ENCODE data around the gene PODXL. TPM values are rescaled to one million over a fixed set of nuclear protein-coding genes. Genes with fewer than 3 reads are reported as not detected.

PODXL gene
- total and polyA plus RNA-seq, 4 donors = 1.2 to 3.6 (median 1.6) TPM

DNA sequence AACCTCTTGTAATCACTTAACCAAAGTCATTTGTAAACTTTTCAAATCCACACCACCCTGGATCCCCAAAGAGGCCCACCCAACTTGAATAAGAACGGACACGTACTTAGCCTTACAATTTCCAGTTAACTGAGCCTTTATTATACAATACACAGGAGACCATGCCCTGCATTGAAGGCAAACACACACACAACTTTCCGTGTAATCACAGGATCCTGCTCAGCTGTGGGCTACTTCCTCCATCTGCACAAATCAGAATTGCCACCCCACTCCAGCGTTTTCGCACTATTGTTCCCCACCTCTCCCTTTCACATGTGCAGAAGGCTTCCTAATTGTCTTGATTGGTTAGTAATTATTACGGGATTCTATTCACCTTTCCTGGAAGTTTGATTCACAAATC lies 12.1 kb upstream of the PODXL start:
- Histone ChIP-seq H3K9me3 (ENCODE audit: control insufficient read depth in 4 of 4, low read length in 3 of 4) (no peaks in the 10 kb centered on the region), H3K27me3 (ENCODE audit: control insufficient read depth in 4 of 4, insufficient read depth in 4 of 4, low read length in 3 of 4) (no peaks in the 10 kb centered on the region), H3K4me1 (ENCODE audit: control insufficient read depth in 4 of 4, insufficient read depth in 4 of 4, low read length in 3 of 4) (no peaks in the 10 kb centered on the region), H3K36me3 (ENCODE audit: control insufficient read depth in 4 of 4, insufficient read depth in 3 of 4, low read depth in 1 of 4, low read length in 3 of 4) (no peaks in the 10 kb centered on the region), H3K27ac (ENCODE audit: low read depth in 1 of 2, low read length in 2 of 2) (no peak overlapping the region), H3K9ac (ENCODE audit: low read depth in 1 of 2, low read length in 2 of 2) (no peak overlapping the region), H3K4me3 (ENCODE audit: low read depth in 1 of 3, low read length in 3 of 3) (no peak overlapping the region)
- WGBS = 88% methylated on average over 6 of the region's 6 CpGs
- TF ChIP-seq TAF1 (conservative IDR thresholded peaks at IDR 0.05) = no peak
- TF ChIP-seq ZBTB33 (IDR thresholded peaks at IDR 0.05) = no peak
- TF ChIP-seq JUND (IDR thresholded peaks at IDR 0.05) = no peak
- TF ChIP-seq RAD21 (IDR thresholded peaks at IDR 0.05) = no peak
- TF ChIP-seq, protein P1, sequence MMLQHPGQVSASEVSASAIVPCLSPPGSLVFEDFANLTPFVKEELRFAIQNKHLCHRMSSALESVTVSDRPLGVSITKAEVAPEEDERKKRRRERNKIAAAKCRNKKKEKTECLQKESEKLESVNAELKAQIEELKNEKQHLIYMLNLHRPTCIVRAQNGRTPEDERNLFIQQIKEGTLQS (IDR thresholded peaks at IDR 0.05) = no peak
- no peak for TF ChIP-seq HNF4A (conservative IDR thresholded peaks at IDR 0.05)
- TF ChIP-seq NR2F2 (IDR thresholded peaks at IDR 0.05) = no peak
- TF ChIP-seq FOXA2 (IDR thresholded peaks at IDR 0.05) = no peak
- TF ChIP-seq, protein P2, sequence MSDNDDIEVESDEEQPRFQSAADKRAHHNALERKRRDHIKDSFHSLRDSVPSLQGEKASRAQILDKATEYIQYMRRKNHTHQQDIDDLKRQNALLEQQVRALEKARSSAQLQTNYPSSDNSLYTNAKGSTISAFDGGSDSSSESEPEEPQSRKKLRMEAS (IDR thresholded peaks at IDR 0.05) = no peak
- no peak for TF ChIP-seq GABPA (IDR thresholded peaks at IDR 0.05 in 1 of 2, conservative IDR thresholded peaks at IDR 0.05 in 1 of 2)
- TF ChIP-seq, protein P3, sequence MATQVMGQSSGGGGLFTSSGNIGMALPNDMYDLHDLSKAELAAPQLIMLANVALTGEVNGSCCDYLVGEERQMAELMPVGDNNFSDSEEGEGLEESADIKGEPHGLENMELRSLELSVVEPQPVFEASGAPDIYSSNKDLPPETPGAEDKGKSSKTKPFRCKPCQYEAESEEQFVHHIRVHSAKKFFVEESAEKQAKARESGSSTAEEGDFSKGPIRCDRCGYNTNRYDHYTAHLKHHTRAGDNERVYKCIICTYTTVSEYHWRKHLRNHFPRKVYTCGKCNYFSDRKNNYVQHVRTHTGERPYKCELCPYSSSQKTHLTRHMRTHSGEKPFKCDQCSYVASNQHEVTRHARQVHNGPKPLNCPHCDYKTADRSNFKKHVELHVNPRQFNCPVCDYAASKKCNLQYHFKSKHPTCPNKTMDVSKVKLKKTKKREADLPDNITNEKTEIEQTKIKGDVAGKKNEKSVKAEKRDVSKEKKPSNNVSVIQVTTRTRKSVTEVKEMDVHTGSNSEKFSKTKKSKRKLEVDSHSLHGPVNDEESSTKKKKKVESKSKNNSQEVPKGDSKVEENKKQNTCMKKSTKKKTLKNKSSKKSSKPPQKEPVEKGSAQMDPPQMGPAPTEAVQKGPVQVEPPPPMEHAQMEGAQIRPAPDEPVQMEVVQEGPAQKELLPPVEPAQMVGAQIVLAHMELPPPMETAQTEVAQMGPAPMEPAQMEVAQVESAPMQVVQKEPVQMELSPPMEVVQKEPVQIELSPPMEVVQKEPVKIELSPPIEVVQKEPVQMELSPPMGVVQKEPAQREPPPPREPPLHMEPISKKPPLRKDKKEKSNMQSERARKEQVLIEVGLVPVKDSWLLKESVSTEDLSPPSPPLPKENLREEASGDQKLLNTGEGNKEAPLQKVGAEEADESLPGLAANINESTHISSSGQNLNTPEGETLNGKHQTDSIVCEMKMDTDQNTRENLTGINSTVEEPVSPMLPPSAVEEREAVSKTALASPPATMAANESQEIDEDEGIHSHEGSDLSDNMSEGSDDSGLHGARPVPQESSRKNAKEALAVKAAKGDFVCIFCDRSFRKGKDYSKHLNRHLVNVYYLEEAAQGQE (IDR thresholded peaks at IDR 0.05) = no peak
- DNase-seq (ENCODE audit: low spot score) = no peak

GRCh38 chr7:131564640-131565039 lies 8.2 kb upstream of the PODXL start:
- H3K9me3 ChIP-seq (ENCODE audit: control insufficient read depth in 4 of 4, low read length in 3 of 4) = no peaks in the 10 kb centered on the region
- H3K4me3 ChIP-seq (ENCODE audit: low read depth in 1 of 3, low read length in 3 of 3) = no peak overlapping the region
- no peak for DNase-seq (ENCODE audit: low spot score)
- H3K4me1 ChIP-seq (ENCODE audit: control insufficient read depth in 4 of 4, insufficient read depth in 4 of 4, low read length in 3 of 4) = no peaks in the 10 kb centered on the region
- no peak overlapping the region for H3K27ac ChIP-seq (ENCODE audit: low read depth in 1 of 2, low read length in 2 of 2)
- no peaks in the 10 kb centered on the region for H3K27me3 ChIP-seq (ENCODE audit: control insufficient read depth in 4 of 4, insufficient read depth in 4 of 4, low read length in 3 of 4)
- no peaks in the 10 kb centered on the region for H3K36me3 ChIP-seq (ENCODE audit: control insufficient read depth in 4 of 4, insufficient read depth in 3 of 4, low read depth in 1 of 4, low read length in 3 of 4)
- H3K9ac ChIP-seq (ENCODE audit: low read depth in 1 of 2, low read length in 2 of 2) = no peak overlapping the region
- 85% methylated on average over 5 of the region's 5 CpGs for WGBS
- TF ChIP-seq, protein P3 (IDR thresholded peaks at IDR 0.05) = no peak
- TF ChIP-seq RAD21 (IDR thresholded peaks at IDR 0.05) = no peak
- no peak for TF ChIP-seq HNF4G (IDR thresholded peaks at IDR 0.05)
- TF ChIP-seq FOXA2 (IDR thresholded peaks at IDR 0.05) = no peak
- TF ChIP-seq EGR1 (IDR thresholded peaks at IDR 0.05; ENCODE audit: low read depth in 2 of 2) = no peak
- no peak for TF ChIP-seq HNF4A (conservative IDR thresholded peaks at IDR 0.05)
- TF ChIP-seq RXRA (IDR thresholded peaks at IDR 0.05) = no peak
- TF ChIP-seq GABPA (IDR thresholded peaks at IDR 0.05 in 1 of 2, conservative IDR thresholded peaks at IDR 0.05 in 1 of 2) = no peak
- TF ChIP-seq YY1 (IDR thresholded peaks at IDR 0.05) = no peak
- TF ChIP-seq, protein P4, sequence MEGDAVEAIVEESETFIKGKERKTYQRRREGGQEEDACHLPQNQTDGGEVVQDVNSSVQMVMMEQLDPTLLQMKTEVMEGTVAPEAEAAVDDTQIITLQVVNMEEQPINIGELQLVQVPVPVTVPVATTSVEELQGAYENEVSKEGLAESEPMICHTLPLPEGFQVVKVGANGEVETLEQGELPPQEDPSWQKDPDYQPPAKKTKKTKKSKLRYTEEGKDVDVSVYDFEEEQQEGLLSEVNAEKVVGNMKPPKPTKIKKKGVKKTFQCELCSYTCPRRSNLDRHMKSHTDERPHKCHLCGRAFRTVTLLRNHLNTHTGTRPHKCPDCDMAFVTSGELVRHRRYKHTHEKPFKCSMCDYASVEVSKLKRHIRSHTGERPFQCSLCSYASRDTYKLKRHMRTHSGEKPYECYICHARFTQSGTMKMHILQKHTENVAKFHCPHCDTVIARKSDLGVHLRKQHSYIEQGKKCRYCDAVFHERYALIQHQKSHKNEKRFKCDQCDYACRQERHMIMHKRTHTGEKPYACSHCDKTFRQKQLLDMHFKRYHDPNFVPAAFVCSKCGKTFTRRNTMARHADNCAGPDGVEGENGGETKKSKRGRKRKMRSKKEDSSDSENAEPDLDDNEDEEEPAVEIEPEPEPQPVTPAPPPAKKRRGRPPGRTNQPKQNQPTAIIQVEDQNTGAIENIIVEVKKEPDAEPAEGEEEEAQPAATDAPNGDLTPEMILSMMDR (IDR thresholded peaks at IDR 0.05; ENCODE audit: low read depth, low read length, missing input control) = no peak
- TF ChIP-seq TAF1 (conservative IDR thresholded peaks at IDR 0.05) = no peak
- TF ChIP-seq JUND (IDR thresholded peaks at IDR 0.05) = no peak
- TF ChIP-seq, protein P1 (IDR thresholded peaks at IDR 0.05) = no peak
- TF ChIP-seq FOXA1 (IDR thresholded peaks at IDR 0.05) = no peak
- TF ChIP-seq ZBTB33 (IDR thresholded peaks at IDR 0.05) = no peak
- TF ChIP-seq SP1 (IDR thresholded peaks at IDR 0.05) = no peak
